Activated CD8-positive, alpha-beta memory T cell treated with anti-CD3 and anti-CD28 coated beads for 24 hours (primary cell): ENCODE results near the gene TRMU.

Source experiments
- DNase-seq: peaks from one replicate; pipeline ENCODE4 v3.0.0-alpha.2; 2020

The TRMU gene

GRCh38 chr22:46371623-46372226, 36.2 kb downstream of the TRMU start:
- DNase-seq = no peak

- no peak for DNase-seq
These were observed 37.2 kb downstream of the TRMU start for GRCh38 chr22:46372686-46373085.

- DNase-seq = no peak
These were observed 37.6 kb downstream of the TRMU start for GRCh38 chr22:46373159-46373558.

- peak; percentile 68 for DNase-seq
These were observed 38.6 kb downstream of the TRMU start for GRCh38 chr22:46373921-46374662.

GRCh38 chr22:46374663-46375474, 39.4 kb downstream of the TRMU start:
- no peak for DNase-seq

- no peak for DNase-seq
These were observed 40.6 kb downstream of the TRMU start for GRCh38 chr22:46376111-46376510.

- no peak for DNase-seq
These were observed 41.5 kb downstream of the TRMU start for GRCh38 chr22:46376908-46377524.

GRCh38 chr22:46377525-46378425, 42.3 kb downstream of the TRMU start:
- DNase-seq = no peak

- DNase-seq = no peak
These were observed 43.0 kb downstream of the TRMU start for GRCh38 chr22:46378426-46379065.

GRCh38 chr22:46379066-46379930, 43.8 kb downstream of the TRMU start:
- DNase-seq = no peak

- DNase-seq = no peak
These were observed 44.6 kb downstream of the TRMU start for GRCh38 chr22:46380069-46380468.

- DNase-seq = no peak
These were observed 45.1 kb downstream of the TRMU start for GRCh38 chr22:46380581-46380980.

- DNase-seq = no peak
These were observed 45.6 kb downstream of the TRMU start for GRCh38 chr22:46381142-46381541.

GRCh38 chr22:46381731-46382130, 46.2 kb downstream of the TRMU start:
- no peak for DNase-seq

- DNase-seq = no peak
These were observed 47.0 kb downstream of the TRMU start for GRCh38 chr22:46382524-46382923.

- no peak for DNase-seq
These were observed 50.8 kb downstream of the TRMU start for GRCh38 chr22:46386312-46386711.

- DNase-seq = no peak
These were observed 52.2 kb downstream of the TRMU start for GRCh38 chr22:46387748-46388147.

GRCh38 chr22:46388647-46389046, 53.1 kb downstream of the TRMU start:
- DNase-seq = no peak

- DNase-seq = no peak
These were observed 53.6 kb downstream of the TRMU start for GRCh38 chr22:46389081-46389480.

GRCh38 chr22:46390105-46390651, 54.7 kb downstream of the TRMU start:
- no peak for DNase-seq
